Lower lobe of right lung (tissue), 2 donors: ENCODE results near the gene PRKN. TPM values are rescaled to one million over a fixed set of nuclear protein-coding genes. Genes with fewer than 3 reads are reported as not detected.

ENCODE experiments used
- ATAC-seq, 2 donors: fragments of 200-7000 bp; cut with Tn5 transposase; one replicate each; pipeline ENCODE4 v1.9.1; 2020 to 2022; ENCODE audit warnings: mild to moderate bottlenecking in 2 of 2, moderate library complexity in 2 of 2
- DNase-seq: peaks from one replicate; pipeline ENCODE4 v3.0.0-alpha.2; 2020
- H3K27ac ChIP-seq: fragments of 200-600 bp; one replicate; pipeline ENCODE4 v1.8.0; 2022
- H3K27me3 ChIP-seq: fragments of 200-600 bp; one replicate; pipeline ENCODE4 v1.8.0; 2022; ENCODE audit warnings: low read depth
- H3K36me3 ChIP-seq: fragments of 200-600 bp; one replicate; pipeline ENCODE4 v1.8.0; 2022; ENCODE audit warnings: mild to moderate bottlenecking
- H3K4me1 ChIP-seq: fragments of 200-600 bp; one replicate; pipeline ENCODE4 v1.8.0; 2022
- H3K4me3 ChIP-seq: fragments of 200-600 bp; one replicate; pipeline ENCODE4 v1.8.0; 2022; ENCODE audit warnings: mild to moderate bottlenecking
- H3K9me3 ChIP-seq: fragments of 200-600 bp; one replicate; pipeline ENCODE4 v1.8.0; 2022
- CTCF ChIP-seq: fragments of 200-600 bp; IDR thresholded peaks from one replicate; pipeline ENCODE4 v1.8.0; 2022; ENCODE audit warnings: antibody characterized with exemption, mild to moderate bottlenecking
- intact Hi-C: fragments of 100-400 bp; cut with DNase I; formaldehyde crosslinking; loops from one replicate; pipeline ENCODE4 v1.11.0; 2022
- total RNA-seq: library from RNA; stranded (reverse); fragmentation: NEBNext Ultra II Directional; extraction: Animal tissue kit (Norgen Biotek cat#: 25700); gene quantifications from one replicate; pipeline ENCODE4 v1.2.1, GENCODE V29; 2021
- donor health status: DM: no; HTN: yes; CAD: no; lungs with severe emphysema.

Gene PRKN
- total RNA-seq, 1 donor from 2014 or later, result 6.1 TPM

- no peaks in the 10 kb centered on the region for H3K36me3 ChIP-seq
- H3K27me3 ChIP-seq, result no peaks in the 10 kb centered on the region
- H3K9me3 ChIP-seq, result no peaks in the 10 kb centered on the region
- TF ChIP-seq CTCF, result no peak
- H3K4me3 ChIP-seq, result no peak overlapping the region
- ATAC-seq (no peak), DNase-seq (no peak)
- H3K27ac ChIP-seq, result no peak overlapping the region
- intact Hi-C loops, result no loop called here
- H3K4me1 ChIP-seq, result no peaks in the 10 kb centered on the region
Measured at GRCh38 chr6:161948462-161948861, 779.1 kb downstream of the PRKN start.

GRCh38 chr6:161947371-161947770, 780.2 kb downstream of the PRKN start:
- no peaks in the 10 kb centered on the region for H3K9me3 ChIP-seq
- DNase-seq (no peak), ATAC-seq (no peak)
- no peak for TF ChIP-seq CTCF
- H3K4me1 ChIP-seq, result no peaks in the 10 kb centered on the region
- no peaks in the 10 kb centered on the region for H3K36me3 ChIP-seq
- H3K27me3 ChIP-seq, result no peaks in the 10 kb centered on the region
- no peak overlapping the region for H3K4me3 ChIP-seq
- intact Hi-C loops, result no loop called here
- no peak overlapping the region for H3K27ac ChIP-seq

DNA sequence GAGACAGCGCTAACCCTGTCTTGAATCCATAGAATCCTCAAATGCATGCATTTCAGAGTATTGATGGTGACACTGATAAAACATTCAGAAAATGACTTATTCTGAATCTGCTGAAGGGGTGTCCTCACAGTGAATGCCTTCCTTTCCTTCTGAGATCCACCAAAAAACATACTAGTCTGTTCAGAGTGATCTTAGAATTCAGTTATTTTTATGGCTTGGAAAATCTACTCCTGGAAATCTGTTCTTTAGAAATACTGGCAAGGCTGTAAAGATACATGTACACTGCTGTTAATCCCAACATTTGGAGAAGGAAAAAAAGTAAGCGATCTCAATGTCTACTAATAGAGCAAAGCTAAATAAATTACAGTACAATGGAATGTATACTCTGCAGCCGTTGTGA, 781.1 kb downstream of the PRKN start:
- H3K27ac ChIP-seq, result no peak overlapping the region
- DNase-seq (no peak), ATAC-seq (no peak)
- intact Hi-C loops, result no loop called here
- TF ChIP-seq CTCF, result no peak
- H3K4me3 ChIP-seq, result no peak overlapping the region
- H3K4me1 ChIP-seq, result no peaks in the 10 kb centered on the region
- H3K9me3 ChIP-seq, result no peaks in the 10 kb centered on the region
- no peaks in the 10 kb centered on the region for H3K36me3 ChIP-seq
- H3K27me3 ChIP-seq, result no peaks in the 10 kb centered on the region

DNA sequence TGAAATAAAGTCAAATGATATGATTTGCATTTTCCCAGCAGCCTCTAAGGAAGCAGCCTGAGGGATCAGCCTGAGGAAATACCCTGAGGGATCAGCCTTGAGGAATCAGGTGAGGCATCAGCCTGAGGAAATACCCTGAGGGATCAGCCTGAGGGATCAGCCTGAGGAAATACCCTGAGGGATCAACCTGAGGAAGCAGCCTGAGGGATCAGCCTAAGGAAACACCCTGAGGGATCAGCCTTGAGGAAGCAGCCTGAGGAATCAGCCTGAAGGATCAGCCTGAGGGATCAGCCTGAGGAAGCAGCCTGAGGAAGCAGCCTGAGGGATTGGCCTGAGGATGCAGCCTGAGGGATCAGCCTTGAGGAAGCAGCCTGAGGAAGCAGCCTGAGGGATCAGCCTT, 784.0 kb downstream of the PRKN start:
- TF ChIP-seq CTCF, result no peak
- ATAC-seq, result no peak
- H3K27me3 ChIP-seq, result no peaks in the 10 kb centered on the region

DNA sequence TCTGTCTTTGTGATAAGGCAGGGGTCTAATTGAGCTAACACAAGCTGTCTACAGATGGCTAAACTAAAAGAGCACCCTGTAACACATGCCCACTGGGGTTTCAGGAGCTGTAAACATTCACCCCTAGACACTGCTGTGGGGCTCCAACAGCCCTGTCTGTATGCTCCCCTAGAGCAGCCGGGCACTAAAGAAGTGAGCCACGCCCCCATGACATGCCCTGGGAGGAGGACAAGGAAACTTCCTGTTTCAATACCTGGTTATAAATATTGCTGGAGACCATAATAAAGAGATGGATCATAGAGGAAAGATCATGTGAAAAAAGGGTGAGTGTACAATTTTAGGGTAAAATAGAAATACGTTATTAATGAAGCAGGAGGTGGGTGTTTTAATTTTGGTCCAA, 786.0 kb downstream of the PRKN start:
- no peak overlapping the region for H3K27ac ChIP-seq
- no peak for TF ChIP-seq CTCF
- intact Hi-C loops, result no loop called here

More for the DNA sequence above, 784.0 kb downstream of the PRKN start:
- Histone ChIP-seq H3K27ac (no peak overlapping the region), H3K36me3 (no peaks in the 10 kb centered on the region), H3K9me3 (no peaks in the 10 kb centered on the region), H3K4me3 (no peak overlapping the region), H3K4me1 (no peaks in the 10 kb centered on the region)
- intact Hi-C loops, result no loop called here
- no peak for DNase-seq

GRCh38 chr6:161940519-161940918, 787.0 kb downstream of the PRKN start:
- Histone ChIP-seq H3K27me3 (no peaks in the 10 kb centered on the region), H3K36me3 (no peaks in the 10 kb centered on the region), H3K4me3 (no peak overlapping the region), H3K4me1 (no peaks in the 10 kb centered on the region), H3K27ac (no peak overlapping the region), H3K9me3 (no peaks in the 10 kb centered on the region)
- intact Hi-C loops, result no loop called here
- no peak for ATAC-seq
- no peak for DNase-seq
- no peak for TF ChIP-seq CTCF

More for the DNA sequence above, 786.0 kb downstream of the PRKN start:
- H3K4me3 ChIP-seq, result no peak overlapping the region
- ATAC-seq (no peak), DNase-seq (no peak)
- H3K4me1 ChIP-seq, result no peaks in the 10 kb centered on the region
- H3K9me3 ChIP-seq, result no peaks in the 10 kb centered on the region
- H3K36me3 ChIP-seq, result no peaks in the 10 kb centered on the region
- H3K27me3 ChIP-seq, result no peaks in the 10 kb centered on the region
